Medulla oblongata (tissue), 1 donor: ENCODE data around the gene ACOX3.
A peak's percentile ranks its signal among the peaks of the same experiment; 100 is the strongest.
"Not testable (repeated sequence)": the region's sequence is repeated elsewhere in the genome, so short reads cannot be mapped to it uniquely, and the experiment has no call there.

Experiments
- DNase-seq: peaks from one replicate; pipeline ENCODE4 v3.0.0-alpha.2; 2015; ENCODE audit errors: extremely low spot score

ACOX3 gene

DNA sequence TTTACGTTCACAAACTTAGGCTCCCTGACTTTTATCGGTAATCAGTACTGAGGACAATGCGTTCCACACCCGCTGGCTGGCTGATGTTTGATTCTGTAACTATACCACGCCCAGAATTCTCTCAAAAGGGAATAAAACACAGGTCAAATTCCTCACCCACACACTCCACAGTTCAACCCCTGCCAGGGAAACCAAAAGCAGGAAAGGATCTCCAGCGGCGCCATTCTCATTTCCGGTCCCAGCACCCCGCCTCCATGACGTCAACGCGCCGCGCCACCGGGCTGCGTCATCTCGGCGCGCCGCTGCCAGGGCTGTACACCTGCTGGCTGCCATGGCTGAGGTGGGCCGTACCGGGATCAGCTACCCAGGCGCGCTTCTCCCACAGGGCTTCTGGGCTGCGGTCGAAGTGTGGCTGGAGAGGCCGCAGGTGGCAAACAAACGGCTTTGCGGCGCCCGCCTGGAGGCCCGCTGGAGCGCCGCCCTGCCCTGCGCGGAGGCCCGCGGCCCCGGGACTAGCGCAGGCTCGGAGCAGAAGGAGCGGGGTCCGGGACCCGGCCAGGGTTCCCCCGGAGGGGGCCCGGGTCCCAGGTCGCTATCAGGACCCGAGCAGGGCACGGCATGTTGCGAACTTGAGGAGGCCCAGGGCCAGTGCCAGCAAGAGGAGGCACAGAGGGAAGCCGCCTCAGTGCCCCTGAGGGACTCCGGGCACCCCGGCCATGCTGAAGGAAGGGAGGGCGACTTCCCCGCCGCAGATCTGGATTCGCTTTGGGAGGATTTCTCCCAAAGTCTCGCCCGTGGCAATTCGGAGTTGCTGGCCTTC, at the start of gene ACOX3, which contains the start of gene TRMT44:
TSS of gene ACOX3 (minus strand) at position 232 of the 820 bp plus-strand sequence. CDS start 24,202 bp downstream, outside the sequence.
TSS of gene TRMT44 (plus strand) at position 286 of the 820 bp plus-strand sequence. CDS start at position 332, 46 bp downstream.
- peak; percentile 92 for DNase-seq

DNA sequence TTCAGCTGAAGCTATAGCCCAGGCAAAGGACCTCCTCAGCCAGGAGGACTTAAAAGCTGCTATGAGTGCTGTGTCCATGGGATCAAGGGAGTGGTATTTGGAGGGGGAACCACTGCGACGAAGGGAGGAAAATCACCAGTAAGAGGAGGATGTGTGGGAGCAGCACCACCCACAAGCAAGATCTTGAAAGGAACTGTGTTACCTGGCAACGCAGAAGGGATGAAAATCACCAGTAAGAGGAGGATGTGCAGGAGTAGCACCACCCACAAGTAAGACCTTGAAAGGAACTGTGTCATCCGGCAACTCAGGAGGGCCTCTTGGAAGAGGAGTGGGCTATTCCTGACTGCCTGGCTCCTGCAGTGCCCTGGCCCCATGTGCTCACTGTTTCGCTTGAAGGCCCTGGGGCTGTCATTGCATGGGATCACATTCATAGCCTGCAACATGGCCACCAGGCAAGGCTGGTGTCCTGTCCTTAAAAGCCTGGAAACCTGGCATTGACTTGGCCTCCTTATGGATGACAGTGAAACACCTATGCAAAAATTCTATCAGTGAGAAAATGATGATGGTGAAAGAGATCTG, 48.4 kb upstream of the ACOX3 start:
- no peak for DNase-seq

DNA sequence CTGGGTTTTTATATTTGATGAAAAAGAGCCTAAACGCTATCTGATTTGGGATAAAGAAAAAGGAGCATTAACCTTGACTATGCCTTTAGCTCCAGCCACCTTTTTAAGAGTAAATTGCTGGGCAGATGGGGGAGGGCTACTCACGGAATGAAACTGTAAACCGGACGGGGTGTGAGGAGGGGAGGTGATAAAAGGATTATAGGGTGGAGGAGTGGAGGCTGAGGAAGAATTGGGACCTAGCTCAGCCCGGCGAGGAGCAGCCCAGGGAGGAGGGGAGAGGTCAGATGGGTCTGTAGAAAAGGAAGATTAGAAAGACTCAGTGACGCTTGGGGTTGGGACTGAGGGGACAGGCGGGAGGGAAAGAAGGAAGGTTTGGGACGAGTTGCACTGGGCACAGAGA, 46.1 kb upstream of the ACOX3 start:
- not testable (repeated sequence) for DNase-seq

DNA sequence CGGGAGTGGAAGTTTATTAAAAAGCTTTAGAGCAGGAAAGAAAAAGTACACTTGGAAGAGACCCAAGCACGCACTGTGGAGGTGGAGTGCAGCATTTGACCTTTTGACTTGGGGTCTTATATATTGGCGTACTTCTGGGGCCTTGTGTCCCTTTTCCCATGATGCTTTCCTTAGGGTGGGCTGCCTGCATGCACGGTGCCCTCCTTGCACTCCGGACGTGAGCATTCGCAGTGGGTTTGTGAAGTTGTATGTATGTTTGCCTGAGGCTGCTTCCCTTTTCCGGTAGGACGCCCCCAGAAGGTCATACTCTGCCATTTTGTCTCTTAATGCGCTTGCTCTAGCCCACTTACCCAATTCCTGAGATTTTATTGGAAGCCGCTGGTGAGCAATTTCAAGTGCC, 39.7 kb upstream of the ACOX3 start:
- DNase-seq = no peak

DNA sequence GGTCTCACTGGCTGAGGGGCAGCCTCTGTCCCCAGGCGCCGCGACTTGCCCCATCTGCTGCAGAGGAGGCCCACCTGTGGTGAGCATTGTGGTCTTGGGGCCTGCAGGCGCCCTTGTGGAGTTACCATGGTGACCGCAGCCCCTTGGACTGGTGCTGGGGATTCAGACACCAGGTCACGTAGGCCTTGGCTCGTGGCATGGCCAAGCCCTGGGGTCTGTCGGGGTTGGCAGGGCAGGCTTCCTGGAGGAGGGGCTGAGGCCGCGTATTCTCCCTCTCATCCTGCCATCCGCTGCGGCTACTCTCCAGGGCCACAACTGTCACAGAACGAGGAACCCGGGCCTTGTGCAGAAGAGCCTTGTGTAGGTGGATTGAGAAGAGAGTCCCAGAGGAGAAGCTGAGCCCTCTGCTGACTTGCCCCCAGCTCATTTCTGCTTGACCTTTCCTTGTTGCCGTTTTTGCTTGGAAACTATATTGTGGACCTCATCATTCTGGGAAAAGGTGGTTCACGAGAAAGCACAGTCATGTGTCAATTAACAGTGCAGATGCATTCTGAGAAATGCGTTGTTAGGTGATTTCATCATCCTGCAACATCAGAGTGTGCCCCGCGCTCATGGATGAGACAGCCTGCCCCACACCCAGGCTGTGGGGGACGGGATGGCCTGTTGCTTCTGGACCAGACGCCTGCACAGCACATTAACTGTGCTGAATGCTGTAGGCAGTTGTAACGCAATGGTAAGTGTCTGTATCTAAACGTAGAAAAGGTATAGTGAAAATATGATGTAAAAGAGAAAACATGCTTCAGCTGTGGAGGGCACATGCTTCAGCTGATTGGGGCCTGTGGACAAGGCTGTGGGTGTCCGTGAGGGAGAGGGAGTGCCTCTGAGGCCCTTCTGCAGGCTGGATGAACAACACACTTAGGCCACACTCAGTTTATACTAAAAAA, 38.5 kb upstream of the ACOX3 start:
- DNase-seq = no peak

DNA sequence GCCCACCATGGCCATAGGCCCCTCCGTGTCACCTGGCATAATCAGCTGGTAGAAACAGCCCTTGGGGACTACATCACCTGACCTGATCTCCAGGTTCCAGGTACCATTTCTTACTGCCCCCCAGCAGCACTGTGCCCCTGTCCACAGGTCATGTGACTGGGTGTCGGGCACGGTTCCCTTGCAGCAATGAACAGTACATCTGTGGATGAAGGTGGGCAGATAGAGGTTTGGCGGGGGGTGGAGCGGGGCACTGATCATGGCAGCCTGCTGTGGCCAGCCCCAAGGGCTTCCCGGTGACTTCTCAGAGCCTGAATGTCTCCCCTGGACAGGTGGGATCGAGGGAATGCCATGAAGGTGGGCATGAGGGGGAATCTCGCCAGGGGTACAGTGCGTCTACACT, 37.8 kb upstream of the ACOX3 start:
- DNase-seq = no peak

DNA sequence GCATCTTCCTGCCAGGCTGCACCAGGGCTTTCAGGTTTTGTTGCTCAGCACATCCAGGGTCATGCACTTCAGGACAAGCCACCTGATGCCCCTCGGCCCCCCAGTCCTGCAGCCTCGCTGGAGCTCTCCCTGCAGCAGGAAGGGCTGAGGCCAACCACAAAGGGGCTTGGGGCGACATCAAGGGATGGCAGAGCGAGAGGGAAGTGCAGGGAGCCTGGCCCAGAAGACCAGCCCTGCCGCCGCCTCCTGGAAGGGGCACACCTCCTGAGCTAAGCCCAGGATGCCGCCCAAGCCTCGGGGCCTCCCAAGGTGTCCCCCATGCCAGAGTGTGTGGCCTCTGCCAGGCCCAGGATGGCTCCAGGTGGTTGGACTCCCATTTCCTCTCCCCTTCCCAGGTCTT, 37.2 kb upstream of the ACOX3 start:
- DNase-seq = no peak

DNA sequence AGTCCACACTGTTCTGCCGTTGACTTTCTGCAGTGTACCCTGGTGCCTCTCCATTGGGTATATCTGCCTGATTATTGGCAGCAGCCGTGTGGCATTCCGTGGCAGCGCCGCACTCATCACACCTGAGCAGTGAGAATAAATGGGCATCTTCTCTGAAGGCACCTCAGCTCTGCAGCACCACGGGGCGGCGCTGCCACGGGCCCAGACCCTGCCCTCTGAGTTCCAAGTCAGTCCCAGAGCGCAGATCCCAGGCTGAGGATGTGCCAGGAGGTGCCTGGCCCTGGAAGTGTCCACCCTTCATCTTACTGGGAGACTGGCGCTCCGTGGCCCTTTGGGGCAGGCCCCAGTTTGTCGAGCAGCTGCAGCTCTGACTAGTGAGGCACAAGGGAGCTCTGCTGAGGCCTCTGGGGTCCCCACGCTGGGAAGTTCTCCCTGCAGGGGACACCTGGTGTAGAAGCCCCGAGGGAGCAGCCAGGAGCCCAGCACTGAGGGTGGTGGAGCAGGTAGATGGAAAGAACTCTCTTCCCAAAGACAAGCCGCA, 36.6 kb upstream of the ACOX3 start:
- no peak for DNase-seq

DNA sequence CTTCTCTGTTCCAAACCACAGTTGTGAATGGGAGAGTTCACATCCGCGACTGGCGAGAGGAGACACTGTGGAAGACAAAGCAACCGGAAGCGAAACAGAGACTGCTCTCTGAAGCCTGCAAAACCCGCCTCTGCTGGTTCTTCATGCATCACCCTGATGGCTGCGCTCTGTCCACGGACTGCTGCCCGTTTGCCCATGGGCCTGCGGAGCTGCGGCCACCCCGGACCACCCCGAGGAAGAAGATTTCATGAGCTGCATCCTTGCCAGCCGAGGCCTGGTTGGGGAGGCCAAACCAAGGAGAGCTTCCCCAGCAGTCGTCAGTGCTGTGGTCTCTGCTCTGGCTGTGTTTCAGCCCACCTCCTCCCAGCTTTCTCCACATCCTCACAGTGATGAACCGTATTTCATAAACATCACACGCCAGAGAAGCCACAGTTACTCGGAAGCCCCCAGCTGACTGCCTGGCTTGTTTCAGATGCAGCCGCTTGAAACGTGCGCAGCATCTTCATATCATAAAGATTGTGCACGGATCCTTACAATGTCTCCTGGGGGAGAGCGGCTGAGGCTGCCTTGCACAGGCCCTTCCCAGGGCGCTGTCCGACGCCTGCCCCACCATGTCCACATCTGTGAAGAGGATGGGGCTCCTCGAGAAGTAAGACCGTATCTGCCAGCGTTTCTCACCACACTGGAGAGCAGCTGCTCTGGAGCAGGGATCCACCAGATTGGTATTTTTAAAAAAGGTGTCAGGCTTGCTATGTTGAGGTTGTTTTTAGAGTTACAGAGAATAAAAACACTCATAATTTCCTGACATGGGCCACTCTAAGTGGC, 35.4 kb upstream of the ACOX3 start:
- no peak for DNase-seq

DNA sequence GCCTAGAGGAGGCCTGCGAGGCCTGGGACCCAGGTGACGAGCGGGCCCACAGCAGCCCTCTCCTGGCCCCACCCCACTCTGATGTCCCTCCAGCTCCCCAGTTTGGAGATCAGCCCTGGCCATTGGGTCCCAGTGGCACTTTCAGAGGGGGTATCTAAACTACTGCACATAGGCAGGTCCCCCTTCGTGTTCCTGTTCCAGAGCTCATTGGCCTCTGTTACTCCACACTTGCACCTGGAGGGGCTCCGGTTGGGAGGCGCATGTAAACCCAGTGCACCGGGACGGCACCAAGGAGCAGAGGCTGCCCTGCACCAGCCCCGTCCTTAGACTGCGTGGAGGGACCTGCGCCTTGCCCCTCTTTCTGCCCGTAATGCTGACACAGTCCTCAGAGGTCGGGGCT, 34.3 kb upstream of the ACOX3 start:
- DNase-seq = no peak

DNA sequence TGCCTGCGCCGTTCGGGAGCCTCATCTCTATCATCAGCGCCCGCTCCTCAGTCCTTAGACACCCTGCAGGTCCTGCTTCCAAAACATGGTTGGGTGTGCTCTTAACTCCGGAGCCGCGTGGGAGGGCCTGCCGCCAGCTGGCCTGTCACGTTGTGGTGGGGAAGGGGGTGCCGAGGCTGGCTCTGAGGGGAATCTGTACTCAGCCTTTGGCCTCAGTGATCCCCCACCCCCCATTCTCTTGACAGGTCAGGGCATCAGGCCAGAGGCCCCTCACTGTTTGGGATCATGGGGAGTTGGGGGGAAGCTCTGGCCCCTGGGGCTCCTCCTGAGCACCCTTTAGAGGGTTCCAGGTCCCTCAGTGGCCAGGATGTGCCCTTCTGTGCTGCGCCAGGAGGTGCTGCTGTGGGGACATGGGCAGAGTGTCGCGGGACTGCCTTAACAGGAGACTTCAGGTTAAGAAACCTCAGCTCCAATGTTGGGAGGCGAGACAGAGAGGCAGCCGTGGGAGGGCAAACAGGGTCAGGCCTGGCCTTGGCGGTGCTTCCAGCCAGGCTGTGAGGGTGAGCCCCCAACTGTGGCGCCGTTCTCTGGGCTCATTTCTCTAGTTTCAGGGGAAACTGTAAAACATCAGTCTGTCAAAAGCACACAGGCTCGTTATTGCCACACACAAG, 33.5 kb upstream of the ACOX3 start:
- DNase-seq = no peak

DNA sequence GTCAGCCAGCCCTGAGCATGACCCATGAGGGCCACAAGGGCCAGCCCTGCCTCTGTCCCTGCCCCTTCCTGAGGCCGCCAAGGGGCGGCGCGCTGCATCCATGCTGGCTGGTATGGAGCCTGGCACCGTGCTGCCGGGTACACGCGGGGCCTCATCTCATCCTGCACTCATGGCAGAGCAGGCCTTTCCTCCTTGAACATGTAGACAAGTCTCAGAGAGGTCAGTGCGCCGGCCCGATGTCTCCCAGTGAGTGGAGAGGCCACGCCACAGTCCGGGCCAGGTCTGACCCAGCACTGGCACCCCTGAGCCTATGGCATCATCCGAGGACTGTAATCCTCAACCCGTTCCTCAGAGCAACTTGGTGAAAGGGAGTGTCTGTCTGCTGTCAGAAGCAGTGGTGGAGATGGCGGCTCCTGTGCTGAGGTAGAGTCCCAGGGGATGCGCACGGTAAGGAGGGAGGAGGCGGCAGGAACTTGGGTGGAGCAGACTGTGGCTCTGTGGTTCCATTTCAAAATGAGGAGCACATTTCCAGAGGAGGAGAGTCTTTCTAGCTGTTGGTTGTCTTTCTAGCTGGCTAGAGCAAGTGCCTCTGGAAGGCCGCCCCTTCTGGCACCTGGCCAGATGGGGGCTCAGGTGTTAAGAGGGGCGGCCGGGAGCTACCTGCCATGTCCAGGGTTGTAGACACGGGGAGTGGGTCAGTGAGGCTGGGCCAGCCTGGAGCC, 32.8 kb upstream of the ACOX3 start:
- DNase-seq = no peak

DNA sequence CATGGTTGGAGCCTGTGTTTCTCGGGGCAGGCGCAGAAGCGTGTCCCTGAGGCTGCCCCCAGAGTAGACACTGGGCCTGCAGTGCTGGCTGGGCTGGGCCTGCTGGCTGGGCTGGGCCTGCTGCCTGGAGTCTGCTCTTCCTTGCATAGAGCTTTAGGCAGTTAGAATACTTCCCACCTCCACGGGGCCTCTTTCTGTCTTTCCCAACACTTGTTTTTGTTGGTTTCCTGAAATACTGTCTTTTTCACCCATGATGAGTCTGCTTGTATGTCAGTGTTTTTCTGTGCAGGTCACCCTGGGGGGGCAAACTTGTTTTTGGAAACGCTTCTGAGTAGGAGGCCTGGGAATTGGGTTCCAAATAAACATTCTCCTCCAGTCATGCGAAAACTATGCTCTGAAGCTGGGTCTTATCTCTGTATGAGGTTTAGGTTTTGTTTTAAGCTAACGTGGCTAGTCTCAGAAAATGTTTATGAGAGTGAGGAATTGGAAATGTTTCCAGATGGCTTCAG, 32.2 kb upstream of the ACOX3 start:
- peak; percentile 33 for DNase-seq

DNA sequence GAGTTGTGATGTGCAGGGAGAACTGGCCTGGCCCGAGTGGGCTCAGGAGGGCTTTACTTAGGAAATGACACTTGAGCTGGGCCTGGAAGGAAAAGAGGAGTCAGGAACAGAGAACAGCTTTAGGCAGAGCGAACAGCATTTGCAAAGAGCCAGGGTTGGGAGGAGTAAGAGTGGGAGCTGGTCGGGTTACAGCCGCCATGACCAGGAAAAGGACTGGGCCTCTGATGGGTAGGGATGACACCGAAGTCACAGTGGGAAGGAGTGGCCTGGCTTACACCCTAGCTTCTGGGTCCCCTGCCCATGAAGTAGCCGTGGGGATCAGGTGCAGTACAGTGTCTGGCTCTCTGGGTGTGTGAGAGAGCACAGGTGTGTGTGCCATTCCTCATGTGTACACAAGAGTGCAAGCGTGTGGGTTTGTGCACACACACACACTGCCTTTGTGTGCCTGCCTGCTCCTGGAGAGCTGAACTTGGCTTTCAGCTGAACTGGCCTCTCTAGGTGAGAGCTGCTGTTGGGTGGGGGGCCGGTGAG, 31.7 kb upstream of the ACOX3 start:
- DNase-seq = no peak

DNA sequence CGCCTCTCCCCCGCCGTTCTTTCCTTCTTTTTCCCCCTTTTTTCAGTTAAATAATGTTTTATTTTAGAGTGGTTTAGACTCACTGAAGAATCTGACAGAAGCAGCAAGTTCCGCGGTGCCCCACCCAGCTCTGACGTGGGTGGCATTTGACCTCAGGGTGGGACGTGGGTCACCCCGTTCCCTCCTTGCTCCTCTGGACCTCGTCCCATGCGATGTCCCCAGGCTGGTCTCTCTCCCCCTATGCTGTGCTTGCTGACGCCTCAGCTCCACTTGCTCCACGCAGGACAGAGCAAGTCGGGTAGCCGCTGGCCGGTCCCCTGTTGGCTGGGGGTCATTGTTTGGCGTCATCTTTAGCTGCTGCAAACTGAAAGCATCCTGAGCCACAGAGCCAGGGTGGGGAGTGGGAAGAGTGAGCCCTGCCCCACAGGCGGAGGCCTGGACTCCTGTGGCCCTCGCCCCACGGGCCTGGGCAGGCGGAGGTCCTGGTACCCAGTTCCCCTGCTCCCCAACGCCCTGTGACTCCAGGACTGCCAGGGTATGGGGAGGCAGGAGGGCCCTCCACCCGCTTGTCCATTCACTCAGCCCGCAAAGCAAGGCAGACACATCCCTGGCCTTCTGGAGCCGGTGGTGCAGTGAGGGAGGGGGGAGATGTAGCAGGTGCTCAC, 30.8 kb upstream of the ACOX3 start:
- DNase-seq = no peak

DNA sequence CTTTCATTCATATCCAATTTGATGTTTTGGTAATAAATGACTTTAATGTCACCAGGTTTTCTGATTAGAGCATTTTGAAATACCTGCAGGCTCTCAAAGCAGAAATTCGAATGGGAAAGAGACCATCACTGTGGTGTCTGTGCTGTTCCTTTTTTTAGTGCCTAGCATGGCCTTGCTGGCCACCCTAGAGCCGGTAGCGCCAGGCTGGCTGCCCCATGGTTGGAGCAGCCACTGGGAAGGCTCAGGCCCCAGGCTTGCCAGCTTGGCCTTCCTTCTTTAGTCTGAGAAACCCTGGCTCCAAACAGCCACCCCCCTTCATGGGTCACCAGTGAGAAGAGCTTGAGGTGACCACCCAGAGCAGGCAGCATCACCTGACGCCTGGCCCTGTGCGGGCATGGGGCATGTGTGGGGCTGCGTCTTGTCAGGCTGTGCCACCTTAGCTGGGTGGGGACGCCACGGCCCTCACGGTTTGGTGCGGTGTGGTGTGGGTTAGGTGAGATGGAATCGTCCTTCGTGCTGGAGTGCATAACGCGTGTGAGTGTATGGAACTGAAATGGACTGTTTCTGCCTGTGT, 30.0 kb upstream of the ACOX3 start:
- DNase-seq = peak; percentile 27

DNA sequence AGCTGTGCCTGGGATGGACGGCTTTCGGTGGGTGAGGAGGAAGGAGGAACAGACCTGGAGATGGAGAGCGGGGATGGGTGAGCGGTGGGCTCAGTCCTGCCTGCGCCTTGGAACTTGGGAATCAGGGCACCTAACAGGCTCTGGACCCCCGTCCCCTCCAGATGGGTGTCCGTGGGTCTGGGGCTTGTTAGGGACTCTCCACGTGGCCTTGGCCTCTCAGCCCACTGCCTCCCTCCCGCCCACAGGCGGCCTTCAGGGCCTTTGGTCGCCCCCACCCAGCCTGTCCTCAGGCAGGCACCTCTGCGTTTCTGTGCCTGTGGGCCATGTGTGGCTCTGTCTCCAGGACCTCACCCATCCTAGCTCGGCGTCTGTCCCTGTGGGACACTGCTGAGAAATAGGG, 29.0 kb upstream of the ACOX3 start:
- no peak for DNase-seq

DNA sequence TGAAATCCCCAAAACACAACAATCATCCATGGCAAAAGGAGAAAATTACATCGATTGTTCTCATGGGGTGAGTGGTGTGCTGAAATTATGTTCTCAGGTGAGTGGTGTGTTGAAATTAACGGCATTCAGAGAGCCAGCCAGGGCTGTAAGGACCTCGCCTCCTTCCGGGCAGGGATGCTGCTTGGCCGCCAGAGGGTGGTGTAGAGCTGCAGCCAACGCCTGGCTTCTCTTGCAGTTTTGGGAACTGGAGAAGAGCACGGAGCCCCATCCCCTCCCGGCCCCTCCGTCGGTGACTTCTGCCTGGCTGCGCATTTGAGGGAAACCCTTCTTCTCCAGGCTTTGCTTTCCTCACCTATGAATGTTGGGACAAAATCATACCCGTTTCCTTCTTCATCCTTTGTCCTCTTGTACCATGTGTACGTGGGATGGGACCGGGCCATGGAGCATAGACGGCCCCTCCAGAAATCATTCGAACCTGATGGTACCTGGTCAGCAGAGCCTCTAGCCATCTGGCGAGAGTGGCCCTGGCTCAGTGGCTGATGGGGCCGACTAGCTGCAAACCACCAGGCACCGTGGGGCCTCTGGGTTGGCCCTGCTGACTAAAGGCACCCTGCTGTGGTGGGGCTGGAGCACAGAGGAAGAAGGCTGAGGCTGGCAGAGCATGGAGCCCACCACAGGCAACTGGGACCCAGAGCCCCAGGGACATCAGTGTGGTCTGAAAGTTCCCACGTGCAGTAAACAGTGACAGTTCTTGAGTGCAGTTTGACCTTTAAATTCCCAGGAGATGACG, 28.4 kb upstream of the ACOX3 start:
- peak; percentile 54 for DNase-seq
